HG03571 (cell line): ENCODE results near the gene PACS1.
A peak's percentile ranks its signal among the peaks of the same experiment; 100 is the strongest.
"Not testable (repeated sequence)": the region's sequence is repeated elsewhere in the genome, so short reads cannot be mapped to it uniquely, and the experiment has no call there.

ENCODE experiments used
- ATAC-seq: cut with Tn5 transposase; IDR thresholded peaks from one replicate; pipeline ENCODE4 v1.9.1; 2021; ENCODE audit not compliant: unreplicated experiment

PACS1 gene

DNA sequence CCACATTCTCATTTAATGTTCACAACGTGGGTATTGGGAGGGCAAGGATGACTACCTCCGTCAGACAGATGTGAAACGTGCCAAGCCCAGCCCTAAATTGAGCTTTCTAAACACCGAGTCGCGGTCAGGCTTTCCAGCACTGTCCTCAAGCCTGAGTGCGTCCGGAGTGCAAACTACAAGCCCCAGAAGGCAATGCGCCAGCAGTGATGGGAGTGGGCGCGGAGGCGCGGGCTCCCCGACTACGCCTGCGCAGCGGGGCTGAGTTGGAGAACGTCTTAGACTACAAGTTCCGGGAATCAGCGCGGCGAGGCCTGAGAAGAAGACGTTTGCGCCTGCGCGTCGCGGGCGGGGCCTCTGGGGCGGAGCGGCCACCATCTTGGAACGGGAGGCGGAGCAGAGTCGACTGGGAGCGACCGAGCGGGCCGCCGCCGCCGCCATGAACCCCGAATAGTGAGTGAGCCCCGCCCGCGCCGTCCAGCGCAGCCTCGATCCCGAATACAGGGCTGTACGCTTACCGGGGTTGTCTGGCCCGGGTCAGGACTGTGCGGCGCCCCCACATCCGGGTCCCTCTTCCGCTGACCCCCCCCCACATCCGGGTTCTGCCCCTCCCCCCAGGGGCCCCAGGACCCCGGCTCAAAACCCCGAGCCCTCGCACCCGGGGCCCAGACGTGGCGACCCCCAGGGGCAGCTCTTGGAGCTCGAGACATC is 198.3 kb downstream of the PACS1 start, which contains the start of gene RAB1B:
Gene RAB1B (plus strand): TSS at position 396 of the 708 bp plus-strand sequence. CDS start 41 bp downstream, at position 437.
- ATAC-seq: peak; percentile 72

DNA sequence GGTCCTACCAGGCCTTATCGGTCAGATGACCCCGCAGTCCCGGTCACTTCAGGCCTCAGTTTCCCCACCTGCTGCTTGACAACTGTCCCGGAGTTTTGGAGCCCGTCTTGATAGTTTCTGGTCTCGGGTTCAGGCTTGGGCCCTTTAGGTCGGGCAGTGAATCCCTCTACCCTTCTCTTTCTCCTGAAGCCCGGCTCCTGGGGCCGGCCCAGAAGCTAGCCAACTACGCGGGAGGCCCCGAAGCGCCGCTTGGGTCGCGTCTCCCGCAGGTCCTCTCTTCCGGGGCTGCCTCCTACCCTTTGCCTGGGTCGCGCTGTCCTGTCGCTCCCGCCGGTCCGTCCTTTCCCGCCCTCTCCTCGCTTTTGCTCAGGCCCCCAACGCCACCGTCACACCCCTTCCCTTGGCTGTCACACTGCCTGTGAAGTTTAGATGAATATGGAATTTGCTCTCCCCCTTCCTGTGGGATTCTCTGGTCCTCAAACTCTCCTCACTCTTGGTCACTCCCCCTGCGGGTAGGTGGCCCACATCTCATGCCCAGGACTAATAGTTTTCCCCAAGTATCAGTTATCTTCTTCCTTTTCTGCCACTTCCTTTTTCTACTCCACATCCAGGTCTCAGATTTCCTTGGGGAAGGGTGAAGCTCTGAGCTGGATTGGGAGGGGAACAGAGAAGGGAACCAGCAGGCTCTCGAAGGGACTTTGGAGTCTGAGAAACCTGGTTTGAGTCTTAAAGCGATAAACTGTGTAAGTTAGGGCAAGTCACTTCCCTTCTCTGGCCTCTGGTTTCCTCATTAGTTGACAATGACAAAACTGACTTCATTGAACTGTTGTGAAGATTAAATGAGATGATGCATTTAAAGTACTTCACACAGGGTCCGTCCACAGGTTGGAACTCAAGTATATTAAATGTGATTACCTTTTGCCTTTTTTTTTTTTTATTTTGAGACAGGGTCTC is 199.2 kb downstream of the PACS1 start:
- ATAC-seq: no peak

DNA sequence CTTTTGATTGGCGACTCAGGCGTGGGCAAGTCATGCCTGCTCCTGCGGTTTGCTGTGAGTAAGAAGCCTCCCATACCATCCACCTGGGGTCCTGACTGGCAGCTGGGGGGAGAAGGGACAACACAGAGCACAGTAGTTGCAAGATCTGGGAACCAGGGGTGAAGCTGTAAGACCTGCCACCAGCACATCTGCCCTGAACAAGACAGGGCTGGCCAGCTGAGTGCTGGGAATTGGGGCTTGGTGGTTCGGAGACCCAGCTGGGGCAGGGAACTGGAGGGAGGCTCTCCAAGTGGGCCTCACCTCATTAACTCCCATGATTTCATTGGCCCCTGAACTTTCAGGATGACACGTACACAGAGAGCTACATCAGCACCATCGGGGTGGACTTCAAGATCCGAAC is 201.7 kb downstream of the PACS1 start:
- ATAC-seq: no peak

DNA sequence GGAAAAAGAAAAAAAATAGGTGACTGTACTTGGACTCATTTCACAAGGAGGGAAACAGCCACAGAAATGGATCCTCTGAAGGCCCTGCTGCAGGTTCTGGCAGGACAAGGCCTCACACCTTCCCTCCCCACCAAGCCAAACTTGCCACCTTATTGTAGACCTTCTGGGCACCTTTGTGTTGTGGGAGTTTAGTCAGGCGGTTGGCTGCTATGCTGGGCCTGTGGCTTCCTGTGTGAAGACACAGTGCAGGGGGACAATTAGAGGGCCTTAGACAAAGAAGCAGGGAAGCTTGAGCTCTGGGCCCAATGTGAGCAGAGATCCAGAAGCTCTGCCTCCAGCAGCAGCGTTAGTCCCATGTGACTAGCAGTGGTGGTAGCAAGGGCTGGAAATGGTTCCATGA is 202.5 kb downstream of the PACS1 start:
- ATAC-seq: no peak

DNA sequence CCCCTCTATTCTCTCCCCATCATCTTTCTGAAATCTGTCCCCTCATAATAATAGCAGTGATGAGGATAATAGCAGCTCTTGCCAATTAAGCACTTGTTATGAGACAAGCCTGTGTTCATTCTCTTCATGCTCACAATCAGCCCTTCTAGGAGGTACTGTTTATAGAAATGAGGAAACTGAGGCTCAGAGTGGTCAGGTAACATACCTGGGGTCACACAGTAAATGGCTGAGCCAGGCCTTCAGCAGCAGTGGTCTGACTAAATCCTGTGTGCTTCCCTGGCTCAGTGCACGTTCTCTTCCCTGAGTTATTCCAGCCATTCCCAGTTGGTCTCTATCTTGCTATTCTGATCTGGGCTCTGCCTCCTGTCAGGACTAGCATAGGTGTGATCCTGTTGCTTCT is 204.1 kb downstream of the PACS1 start:
- no peak for ATAC-seq

DNA sequence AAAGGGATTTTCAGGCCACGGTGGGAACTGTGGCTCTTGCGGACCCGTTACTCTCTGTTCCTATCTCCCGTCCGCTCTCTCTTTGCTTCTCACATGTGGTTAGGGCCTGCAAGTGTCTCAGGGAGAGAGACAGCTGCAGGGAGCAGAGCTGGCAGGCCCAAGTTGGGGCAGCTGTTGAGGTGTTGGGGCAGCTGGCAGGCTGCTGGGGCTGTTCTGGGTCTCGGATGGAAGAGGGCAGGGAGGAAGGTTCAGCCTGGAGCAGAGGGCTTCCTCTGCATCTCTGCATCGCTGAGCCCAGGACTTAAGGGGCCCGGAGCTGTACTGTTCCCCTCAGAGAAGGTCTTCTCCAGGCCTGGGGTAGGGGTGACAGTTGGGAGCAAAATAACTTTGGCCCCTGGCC is 205.3 kb downstream of the PACS1 start:
- ATAC-seq: no peak

DNA sequence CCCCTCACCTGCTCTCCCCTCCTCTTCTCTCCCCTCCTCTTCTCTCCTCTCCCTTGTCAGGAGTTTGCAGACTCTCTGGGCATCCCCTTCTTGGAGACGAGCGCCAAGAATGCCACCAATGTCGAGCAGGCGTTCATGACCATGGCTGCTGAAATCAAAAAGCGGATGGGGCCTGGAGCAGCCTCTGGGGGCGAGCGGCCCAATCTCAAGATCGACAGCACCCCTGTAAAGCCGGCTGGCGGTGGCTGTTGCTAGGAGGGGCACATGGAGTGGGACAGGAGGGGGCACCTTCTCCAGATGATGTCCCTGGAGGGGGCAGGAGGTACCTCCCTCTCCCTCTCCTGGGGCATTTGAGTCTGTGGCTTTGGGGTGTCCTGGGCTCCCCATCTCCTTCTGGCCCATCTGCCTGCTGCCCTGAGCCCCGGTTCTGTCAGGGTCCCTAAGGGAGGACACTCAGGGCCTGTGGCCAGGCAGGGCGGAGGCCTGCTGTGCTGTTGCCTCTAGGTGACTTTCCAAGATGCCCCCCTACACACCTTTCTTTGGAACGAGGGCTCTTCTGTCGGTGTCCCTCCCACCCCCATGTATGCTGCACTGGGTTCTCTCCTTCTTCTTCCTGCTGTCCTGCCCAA is 206.0 kb downstream of the PACS1 start:
- ATAC-seq: no peak

DNA sequence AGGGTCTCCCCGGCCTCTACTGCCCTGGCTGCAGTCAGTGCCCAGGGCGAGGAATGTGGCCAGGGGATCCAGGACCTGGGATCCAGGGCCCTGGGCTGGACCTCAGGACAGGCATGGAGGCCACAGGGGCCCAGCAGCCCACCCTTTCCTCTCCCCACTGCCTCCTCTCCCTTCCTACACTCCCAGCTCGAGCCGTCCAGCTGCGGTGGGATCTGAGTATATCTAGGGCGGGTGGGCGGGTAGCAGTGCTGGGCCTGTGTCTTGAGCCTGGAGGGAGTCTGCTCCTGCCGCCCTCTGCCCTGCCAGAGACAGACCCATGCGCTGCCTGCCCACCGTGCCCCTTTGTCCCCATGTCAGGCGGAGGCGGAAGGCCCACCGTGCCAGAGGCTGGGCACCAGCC is 206.5 kb downstream of the PACS1 start:
- ATAC-seq: not testable (repeated sequence)

DNA sequence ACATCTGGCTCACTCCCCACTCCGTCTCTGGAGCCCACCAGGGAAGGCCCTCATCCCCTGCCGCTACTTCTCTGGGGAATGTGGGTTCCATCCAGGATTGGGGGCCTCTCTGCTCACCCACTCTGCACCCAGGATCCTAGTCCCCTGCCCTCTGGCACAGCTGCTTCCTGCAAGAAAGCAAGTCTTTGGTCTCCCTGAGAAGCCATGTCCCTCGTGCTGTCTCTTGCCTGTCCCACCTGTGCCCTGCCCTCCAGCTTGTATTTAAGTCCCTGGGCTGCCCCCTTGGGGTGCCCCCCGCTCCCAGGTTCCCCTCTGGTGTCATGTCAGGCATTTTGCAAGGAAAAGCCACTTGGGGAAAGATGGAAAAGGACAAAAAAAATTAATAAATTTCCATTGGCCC is 207.0 kb downstream of the PACS1 start:
- ATAC-seq: not testable (repeated sequence)

DNA sequence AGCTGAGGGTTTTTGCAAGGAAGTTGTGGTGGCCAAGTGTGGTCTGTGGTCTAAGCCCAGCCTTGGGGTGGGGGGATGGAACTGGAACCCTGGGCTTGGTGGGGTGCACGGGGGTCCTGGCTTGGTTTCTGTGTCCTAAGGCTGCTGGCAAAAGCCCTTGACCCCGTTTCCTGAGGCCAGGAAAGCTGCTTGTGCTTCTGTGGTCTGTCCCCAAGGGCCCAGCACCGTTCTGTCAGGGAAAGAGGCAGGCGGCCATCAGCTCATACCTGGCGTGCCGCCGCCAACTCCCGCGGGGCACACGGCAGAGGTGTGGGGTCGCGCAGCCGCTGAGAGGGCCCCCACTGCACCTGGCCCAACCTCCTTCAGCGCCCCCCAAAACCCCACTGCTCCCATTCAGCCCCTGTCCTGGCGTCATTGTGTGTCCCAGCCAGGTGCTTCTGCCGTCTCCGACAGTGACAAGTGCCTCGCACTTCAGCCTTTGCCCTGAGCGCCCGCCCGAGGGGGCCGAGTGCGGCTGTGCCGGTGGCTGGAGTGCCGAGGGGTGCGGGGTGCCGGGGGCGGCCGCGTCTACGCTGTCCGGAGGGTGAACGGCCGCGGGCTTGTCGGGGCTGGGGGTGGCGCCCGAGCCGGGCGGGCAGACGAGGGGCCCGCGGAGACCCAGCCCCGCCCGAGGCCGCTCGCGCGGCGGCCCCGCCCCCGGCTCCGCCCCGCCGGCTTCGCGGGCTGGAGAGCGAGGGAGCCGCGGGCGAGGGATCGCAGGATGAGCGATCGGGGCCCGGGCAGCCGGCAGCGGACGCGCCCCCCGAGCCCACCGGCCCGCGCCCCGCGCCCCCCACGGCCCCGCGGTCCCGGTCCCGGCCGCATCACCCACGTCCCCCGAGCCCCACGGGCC is 207.6 kb downstream of the PACS1 start, which contains the start of gene CNIH2:
Gene CNIH2 (plus strand): TSS at position 705 of the 892 bp plus-strand sequence. CDS start 282 bp downstream, outside the sequence.
- ATAC-seq: no peak

DNA sequence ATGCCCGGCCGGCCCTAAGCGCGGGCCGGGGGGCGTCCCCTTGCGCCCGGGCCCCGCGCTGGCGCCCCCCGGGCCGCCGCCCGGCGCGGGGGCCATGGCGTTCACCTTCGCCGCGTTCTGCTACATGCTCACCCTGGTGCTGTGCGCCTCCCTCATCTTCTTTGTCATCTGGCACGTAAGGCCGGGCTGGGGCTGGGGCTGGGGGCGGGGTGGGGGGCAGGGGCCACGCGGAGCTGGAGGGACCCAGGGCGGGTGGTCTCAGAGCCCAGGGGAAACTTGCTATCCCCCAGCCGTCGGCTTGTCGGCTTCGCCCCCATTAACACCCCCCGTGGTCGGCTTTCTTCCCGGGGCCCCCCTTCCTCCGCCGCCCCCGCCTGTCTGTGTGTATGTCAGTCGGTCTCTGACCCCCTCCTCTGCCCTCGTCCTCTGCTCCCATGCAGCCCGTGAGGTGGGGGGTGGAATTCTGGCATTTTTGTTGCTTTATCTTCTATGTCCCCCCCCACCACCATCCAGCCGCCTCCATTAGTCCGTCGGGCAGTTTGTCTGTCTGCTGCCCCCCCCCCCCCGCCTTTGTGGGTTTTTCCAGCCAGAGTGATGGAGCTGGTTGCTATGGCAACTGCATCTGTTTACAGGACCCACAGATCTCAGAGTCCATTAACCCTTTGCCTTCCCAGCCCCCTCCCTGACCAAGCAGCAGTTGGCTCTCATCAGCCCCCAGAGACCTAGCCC is 208.5 kb downstream of the PACS1 start:
- ATAC-seq: no peak

DNA sequence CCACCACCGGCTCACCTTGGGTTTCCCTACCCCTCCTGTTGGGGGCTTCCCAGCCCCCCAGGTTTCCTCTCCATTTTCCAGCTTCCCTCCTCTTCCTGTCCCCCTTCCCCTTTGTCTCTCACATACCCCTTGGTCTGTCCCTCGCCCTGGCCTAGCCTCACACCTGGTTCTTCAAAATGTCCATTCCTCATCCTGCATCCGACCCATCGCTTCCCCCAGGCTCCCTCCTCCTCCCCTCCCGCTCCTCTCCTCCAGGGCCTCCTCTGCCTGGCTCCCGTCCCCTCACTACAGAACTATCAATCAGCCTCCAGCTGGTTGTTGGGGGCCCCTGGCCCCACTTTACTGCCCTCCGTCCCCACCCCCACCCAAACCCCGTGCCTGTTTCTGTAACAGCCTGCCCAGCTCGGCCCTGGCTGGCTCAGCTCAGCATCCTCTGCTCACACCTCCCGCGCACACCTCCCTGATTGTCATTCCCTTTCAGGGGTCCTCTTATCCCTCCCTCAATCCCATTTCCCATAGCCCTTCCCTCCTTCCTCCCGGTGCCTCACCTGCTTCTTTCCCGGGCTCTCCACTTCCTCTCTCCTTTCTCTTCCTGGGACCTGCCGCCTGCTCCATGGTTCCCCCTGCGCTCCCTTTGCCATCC is 209.1 kb downstream of the PACS1 start:
- no peak for ATAC-seq

DNA sequence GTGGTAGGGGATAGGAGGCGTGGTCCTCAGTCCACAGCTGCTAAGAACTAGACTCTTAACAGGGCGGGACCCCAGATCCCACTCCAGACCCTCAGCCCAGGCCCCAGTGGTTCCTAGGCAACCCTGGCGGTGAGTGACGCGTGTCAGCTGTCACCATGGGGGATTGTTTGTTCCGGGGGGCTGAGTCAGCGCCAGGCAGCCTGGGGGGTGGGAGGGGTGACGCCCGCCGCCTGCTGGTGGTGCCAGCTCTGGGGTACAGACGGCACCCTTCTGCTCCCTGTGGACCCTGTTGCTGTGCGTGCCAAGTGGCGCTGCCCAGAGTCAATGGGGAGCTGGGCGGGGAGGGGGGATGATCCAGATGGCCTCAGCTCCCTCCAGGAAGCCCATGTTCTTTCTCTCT is 210.4 kb downstream of the PACS1 start:
- no peak for ATAC-seq

DNA sequence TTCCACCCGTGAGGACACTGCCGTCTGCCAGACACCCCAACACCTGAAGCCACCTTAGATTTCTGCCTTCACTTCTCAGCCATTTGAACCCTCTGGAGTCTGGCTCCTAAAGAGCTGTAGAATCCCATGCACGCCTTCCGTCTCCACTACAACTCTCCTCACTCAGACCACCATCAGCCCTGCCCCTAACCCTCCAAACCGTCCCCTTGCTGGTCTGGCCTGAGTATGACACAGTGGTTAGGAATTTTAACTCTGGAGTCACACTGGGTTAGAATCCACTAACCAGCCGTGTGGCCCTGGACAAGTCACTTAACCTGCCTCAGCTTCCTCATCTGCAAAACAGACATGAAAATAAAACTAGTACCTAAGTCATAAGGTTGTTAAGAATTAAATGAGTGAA is 210.9 kb downstream of the PACS1 start:
- ATAC-seq: no peak

DNA sequence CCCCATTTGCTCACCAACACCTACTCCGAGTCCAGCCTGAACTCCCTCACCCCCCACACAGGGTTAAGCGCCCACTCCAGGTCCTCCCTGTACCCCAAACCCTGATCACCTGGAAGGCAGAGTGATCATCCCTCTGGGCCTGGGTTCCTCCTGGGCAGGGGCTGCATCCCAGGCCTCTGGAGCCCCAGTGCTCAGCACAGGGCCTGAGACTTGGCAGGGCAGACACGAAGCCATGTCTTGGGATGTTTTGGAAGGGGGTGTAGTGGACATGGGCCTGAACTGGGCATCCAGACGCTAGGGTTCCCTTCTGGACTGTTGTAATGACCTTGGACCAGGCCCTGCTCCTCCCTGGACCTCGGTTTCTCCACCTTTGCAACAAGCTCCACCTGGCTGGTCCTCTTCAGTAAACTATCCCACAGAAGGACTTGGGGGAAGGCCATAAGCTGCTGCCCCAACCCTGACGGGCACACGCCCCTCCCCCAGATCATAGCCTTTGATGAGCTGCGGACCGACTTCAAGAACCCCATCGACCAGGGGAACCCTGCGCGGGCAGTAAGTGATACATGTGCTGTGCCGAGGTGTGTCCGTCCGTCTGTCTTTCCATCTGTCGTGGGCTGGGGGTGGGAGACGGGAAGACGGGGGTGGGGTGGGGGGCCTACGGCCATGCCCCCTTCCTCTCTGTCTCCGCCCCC is 211.8 kb downstream of the PACS1 start:
- ATAC-seq: peak; percentile 8

DNA sequence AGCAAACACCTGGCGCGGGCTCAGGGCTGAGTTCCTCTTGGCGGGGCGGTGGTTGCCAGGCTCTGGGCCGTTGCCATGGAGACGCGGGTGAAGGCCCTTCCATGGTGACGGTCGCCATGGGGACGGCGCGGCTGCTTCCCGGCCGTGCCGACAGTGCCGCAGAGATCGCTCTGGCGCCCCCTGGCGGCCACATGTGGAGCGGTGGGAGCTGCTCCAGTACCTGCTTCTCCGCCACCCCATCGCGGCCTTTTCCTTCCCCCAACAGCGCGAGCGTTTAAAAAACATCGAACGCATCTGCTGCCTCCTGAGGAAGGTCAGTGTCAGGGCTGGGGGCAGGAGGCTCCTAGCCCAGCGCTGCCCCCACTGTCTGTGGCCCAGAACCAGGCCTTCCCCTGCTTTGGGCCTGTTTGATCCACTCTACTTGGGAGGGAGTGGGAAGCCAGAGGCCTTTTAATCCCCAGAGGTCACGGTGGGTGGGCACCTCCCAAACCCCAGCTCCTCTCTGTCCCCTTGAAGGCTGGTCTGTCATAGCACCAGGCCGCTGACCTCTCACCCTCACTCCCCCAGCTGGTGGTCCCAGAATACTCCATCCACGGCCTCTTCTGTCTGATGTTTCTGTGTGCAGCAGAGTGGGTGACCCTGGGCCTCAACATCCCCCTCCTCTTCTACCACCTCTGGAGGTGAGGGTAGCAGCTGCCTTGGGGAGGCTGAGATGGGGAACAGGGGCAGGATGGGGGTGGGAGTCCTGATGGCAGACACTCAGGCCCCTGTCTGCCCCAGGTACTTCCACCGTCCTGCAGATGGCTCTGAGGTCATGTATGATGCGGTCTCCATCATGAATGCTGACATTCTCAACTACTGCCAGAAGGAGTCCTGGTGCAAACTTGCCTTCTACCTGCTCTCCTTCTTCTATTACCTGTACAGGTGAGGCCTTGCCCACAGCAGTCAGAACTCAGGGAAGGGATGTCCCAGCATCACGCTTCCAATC is 212.7 kb downstream of the PACS1 start:
- ATAC-seq: peak; percentile 59

DNA sequence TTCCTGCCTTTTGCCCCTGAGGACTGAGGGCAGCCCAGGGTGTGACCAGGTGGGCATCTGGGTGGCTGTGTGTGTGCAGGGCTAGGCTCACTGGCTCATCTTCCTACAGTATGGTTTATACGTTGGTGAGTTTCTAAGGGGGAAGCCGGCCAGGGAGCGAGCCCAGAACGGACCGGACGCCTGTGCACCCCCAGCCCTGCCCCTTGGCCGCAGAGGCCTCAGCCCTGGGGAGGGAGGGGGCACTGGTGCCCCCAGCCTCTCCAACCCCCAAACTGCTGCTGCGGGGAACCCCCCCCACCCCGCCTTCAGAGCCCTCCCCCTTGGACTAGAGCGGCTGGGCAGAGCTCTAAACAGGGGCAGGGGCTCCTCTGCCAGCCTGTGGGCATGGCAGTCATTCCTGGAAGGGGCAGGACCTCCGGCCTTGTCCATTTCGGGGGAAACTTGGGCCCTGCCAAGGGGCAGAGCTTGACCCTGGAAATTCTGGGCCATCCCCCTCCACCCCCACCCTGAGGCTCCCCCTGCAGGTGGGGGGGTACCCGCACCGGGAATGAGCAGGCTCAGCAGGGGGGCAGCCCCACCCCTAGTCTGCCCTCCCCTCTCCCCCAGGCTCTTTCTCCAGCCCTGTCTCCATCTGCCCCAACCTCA is 213.5 kb downstream of the PACS1 start:
- no peak for ATAC-seq
